Activated CD8-positive, alpha-beta memory T cell treated with anti-CD3 and anti-CD28 coated beads, Interleukin-2, amount 50 U/mL, for 1 hour (primary cell): ENCODE results near the gene SCGB3A1.

ENCODE experiments used
- DNase-seq: peaks from one replicate; pipeline ENCODE4 v3.0.0-alpha.2; 2020; ENCODE audit errors: extremely low read depth

Gene SCGB3A1

DNA sequence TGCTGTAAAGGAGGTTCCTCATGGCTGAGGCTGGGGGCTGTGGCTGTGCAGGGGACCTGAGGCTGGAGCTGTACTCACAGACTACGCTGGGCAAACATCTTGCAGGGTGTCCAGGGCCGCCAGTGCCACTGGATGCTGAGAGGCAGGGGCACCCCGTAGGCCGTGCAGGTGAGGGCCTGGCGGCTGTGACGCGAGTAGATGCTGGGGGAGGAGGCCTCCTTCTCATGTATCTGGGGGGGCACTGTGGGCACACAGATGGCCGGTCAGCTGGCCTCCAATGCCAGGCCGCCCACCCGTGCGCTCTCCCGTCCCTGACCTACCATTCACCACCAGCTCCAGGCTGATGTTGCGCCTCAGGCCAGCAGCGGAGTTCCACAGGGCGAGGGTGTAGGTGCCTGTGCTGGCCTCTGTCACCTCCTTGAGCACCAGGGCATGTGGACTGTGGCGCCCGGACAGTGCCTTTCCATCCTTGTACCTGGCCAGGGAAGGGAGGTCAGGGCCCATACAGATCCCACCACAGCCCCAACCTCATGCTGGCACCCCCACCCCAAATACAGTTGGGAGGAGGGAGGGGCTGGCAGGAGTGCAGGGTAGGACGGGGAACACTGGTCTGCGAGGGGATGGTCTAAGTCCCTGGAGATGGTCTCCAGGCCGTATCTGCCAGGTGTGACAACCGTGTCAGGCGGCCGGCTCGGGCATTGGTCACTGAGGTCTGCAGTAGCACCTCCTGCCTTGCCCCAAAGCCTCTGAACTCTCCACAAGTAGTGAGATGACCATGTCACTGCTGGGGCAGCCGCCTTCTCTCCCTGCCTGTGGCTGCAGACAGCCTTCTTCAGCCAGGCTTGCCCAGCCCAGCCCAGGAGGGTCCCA is 34.7 kb upstream of the SCGB3A1 start:
- no peak for DNase-seq

DNA sequence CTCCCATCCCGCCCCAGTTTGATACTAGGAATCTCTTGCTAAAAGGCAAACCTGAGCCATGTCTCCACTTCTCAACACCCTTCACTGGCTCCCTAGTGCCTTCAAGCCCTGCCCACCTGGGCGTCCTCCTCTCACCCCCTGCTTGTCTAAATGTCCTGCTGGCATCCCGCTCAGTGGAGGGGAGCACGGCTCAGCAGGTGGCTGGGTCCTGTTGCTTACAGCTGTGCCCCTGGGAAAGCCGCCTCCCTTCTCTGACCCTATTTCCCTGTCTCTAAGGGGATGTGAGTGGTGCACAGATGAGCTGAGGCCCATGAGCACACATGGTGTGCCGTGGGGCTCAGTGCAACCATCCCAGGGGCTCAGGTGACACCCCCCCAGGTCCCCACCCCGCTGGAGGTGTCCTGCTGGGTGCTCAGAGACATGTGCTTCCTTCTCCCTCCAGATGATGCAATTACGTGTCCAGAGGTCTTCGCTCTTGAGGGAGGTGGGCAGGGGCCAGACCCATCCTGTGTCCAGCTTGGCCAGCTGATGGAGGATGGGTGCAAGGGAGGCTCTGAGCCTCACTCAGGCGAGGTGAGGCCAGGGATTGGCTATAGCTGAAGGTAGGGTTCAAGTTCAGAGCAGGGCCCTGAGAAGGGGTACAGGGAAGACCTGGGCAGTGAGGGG is 34.0 kb upstream of the SCGB3A1 start:
- no peak for DNase-seq

DNA sequence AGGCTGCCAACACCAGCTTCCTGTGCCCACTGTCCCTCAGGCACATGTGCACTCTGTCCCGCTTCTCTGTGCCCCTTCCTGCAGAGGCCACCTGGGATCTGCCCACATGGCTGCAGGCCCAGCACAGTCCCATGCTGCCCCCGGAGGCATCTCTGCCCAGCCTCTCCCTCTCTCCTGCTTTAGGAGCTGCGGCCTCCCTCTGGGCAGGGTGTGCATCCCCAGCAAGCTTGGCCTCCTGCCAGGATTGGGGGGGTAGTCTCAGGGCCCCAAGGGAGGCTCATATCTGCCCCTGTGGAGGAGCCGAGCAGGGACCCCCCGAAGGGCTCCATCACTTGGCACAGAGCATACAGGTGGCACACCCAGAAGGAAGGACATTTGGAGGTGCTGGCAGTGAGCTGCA is 33.3 kb upstream of the SCGB3A1 start:
- no peak for DNase-seq

DNA sequence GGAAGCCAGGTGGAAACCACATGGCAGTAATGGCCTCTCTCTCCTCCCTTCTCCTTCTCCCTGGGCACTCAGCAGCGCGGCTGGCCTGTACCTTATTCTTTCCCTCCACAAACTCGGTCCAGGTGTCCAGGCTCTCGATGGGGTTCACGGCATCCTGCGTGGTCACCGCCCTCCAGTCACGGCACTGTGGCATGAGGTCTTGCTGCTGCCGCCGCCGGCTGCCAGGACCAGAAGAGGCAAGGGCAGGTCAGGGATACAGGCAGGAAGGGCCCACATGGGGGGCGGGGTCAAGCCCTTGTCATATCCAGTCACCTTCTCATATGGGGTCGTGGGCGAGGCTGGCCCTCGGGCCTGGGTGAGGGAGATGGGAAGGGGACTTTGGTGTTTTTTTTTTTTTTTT is 32.5 kb upstream of the SCGB3A1 start:
- DNase-seq = no peak

DNA sequence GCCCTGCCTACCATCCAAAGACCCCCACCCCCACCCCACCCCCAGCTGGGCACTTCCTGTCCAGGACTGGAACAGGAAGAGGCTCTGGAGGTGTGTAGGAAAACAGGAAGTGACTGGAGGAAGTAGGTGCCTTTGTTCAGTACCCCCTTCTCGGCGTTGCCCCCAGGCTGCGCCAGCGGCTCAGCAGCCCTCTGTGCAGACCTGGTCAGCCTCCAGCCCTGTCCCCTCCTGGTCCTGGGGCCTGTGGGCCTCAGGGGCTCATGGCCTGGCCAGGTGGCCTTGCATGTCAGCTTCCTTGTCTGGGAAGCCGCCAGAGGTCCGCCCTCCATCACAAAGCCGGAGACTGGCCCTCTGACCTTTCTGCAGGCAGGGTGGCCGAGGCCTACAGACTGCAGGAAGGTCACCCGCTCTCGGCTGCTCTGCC is 32.1 kb upstream of the SCGB3A1 start:
- no peak for DNase-seq

DNA sequence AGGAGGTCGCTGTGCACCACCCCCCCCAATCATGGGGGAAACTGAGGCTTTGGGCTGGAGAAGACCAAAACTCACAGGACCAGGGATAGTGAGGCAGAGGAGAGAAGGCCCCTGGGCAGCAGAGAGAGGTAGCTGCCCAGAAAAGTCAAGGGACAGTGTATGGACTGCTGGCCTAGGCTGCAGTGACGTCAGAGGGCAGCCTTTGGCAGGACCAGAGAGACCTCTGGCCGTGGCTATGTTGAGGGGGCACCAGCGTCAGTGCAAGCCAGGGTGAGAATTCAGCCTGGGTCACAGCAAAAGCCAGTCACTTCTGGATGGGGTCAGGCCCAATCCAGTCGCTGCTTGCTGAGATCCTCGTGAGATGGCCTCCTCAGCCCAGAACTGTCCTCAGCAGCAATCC is 31.6 kb upstream of the SCGB3A1 start:
- no peak for DNase-seq

DNA sequence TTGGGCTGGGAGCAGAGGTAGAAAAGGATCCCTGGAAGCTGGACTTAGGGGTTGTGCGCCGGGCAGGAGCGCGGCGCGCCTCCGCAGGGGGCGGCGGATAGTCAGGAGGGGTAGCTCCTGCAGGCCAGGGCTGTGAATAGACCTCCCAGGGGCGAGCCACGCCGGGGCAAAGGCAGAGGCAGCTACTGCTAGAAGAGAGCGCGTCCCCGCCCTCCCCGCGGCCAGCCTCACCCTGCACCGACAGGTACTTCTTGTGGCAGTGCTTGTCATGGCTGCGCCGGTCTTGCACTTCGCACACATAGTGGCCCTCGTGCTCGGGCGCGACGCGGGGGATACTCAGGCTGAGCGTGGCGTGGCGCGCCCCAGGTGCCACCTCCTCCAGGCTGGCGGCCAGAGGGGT is 30.0 kb upstream of the SCGB3A1 start:
- no peak for DNase-seq

DNA sequence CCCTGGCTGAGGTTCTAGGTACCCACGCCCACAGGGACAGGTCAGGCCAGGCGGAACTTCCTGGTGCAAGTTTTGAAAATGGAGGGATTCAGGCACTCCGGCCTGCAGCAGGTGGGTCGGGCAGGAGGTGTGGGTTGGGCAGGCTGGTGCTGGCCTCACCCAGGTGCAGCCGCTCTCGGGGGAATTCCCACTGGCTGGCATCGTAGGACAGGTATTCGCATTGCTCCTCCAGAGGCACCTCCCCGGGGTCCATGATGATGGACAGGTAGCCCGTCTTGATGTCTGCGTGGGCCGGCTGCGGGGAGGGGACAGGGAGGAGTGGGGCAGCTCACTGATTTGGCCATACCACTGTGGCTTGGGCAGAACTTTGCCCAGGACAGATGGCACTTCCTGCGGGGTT is 28.7 kb upstream of the SCGB3A1 start:
- no peak for DNase-seq

DNA sequence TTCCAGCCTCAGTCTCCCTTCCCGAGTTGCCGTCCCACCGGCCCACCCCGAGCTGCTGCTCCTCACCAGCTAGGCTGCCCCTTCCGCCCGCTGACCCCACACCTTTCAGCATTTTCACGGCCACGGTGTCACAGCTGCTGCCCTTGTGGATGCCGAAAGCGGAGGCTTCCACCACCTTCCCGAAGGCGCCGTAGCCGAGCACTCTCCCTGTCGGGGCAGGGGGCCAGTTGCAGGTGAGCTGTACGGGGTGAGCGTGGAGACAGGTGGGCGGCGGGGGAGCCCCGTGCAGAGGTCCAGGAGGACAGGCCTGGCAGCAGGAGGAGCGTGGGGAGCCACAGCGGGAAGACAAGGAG is 28.2 kb upstream of the SCGB3A1 start:
- DNase-seq = no peak

DNA sequence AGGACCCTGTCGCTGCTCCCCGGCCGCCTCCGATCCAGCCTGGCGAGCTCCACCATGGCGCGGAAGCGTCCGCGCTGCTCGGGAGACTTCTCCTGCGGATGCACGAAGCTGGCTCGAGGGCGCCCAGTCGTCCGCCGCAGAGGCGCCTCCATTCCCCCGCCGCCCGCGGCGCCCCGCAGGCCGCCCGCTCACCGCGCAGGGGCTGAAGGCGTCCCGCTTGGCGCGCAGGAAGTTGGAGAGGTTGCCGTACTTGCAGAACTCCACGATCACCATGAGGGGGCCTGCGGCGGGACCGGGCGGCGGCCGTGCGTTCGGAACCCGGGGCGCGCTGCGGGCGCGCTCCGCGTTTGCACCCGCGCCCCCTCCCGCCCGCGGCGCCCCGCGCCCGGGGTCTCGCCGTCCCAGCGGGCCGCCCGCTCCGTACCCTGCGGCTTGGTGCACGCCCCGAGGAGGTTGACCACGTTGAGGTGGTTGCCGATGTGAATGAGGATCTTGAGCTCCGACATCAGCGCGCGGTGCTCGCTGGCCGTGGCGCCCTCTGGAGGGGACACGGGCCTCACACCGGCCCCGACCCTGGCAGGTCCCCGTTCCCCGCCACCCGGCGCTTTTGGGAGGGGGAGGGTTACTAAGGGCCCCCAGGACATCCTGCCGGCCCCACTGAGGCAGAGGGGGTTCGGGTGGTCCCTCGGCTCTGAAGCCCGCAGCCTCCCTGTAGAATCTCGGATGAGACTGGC is 27.7 kb upstream of the SCGB3A1 start:
- no peak for DNase-seq

DNA sequence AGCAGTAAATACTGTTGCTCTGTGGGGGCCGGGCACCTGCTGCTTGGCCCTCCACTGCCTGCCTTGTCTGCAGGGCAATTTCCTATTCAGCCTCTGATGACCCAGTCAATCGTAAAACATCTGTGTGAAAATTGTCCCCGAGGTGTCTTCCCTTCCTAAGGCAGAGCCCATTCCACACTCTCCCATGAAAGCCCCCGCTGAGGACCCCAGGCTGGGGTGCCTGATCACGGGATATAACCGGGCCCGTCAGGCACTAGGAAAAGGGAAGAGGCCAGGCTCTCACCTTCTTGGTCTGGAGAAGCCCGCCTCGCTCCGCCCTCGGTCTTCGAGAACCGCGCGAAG is 27.2 kb upstream of the SCGB3A1 start:
- no peak for DNase-seq

DNA sequence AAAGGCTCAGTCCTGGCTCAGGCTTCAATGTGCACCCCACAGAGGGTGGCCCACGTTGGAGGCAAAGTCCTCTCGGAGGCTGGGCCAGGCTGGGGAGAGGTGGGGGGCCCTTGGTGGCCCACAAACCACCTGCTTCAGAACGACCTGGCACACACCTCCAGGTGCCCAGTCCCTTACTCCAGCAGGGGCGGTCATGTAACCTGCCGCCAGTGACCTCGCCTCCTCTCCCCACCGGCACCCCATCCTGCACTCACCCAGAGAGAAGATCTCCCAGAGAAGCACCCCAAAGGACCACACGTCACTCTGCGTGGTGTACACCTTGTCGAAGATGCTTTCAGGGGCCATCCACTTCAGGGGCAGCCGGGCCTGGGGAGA is 22.5 kb upstream of the SCGB3A1 start:
- DNase-seq = no peak

DNA sequence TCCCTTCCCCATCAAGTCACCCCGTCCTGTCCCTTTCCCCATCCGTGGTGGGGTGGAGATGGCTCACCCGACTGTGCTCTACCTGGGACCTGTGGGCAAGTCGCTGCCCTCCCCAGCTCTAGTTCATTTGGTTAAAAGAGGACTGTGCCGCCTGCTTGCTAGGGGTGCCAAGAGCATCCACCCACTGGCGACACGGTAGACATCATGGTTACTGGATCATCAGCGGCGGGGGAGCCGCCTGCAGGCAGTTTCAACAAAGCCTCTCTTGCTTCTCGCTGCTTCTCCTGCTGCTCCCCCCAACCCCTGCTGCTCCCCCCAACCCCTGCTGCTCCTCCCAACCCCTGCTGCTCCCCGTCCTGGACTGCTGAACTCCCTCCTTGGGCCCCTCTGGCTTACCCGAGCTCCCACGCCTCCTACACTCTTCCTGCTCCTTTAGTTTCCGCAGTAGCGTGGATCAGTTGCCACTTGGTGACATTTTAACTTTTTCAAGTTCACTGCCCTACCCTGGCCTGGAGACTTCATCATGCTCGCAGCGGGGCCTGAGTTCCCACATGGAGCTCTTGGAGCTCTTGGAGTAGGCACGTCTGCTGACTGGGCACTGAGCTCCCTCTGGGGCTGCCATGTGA is 22.0 kb upstream of the SCGB3A1 start:
- no peak for DNase-seq

DNA sequence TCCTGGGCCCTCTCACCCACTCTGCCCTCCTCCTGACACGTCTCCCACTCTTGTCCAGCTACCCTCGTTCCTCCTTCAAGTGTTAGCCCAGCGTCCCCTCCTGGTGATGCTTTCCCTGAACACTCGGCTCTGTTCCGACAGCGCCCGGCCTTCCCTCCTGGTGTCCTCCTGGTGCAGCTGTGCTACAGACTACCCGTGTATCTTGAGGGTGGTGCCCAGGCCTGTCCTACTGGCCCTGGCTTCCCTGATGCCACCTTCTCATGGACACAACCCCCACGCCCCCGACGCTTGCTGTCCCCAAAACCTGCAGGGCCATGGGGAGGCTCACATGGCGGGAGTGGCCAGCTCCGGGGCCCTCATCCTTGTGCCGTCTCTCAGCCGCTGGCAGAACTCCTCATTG is 21.4 kb upstream of the SCGB3A1 start:
- DNase-seq = no peak

DNA sequence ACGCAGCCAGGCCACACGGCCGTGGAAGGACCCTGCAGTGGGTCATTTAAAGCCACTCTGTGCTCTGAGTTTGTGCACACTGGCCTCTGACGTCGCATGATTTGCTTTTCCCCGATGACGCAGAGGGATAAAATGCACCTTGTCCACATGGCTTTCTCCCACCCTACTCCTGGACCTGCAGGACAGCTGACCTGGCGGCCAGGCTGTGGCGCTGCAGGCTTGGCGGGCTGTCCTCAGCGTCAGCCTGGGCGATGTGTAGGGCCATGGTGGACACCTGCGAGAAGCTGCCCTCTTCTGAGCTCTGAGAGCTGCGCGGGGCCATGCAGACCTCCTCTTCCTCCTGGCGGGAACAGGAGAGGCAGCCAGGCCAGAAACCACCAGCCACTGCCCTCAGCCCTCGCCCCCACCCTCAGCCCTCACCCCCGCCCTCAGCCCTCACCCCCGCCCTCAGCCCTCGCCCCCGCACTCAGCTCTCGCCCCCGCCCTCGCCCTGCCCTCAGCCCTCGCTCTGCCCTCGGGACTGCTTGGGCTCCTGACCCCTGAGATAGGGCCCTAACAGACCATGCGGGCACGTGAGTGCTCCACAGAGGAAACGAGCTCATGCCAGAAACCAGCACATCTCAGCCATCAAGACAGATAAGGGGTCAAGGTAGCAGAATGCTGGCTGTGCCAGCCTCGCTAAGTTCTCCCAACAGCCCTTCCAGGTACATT is 20.0 kb upstream of the SCGB3A1 start:
- no peak for DNase-seq

DNA sequence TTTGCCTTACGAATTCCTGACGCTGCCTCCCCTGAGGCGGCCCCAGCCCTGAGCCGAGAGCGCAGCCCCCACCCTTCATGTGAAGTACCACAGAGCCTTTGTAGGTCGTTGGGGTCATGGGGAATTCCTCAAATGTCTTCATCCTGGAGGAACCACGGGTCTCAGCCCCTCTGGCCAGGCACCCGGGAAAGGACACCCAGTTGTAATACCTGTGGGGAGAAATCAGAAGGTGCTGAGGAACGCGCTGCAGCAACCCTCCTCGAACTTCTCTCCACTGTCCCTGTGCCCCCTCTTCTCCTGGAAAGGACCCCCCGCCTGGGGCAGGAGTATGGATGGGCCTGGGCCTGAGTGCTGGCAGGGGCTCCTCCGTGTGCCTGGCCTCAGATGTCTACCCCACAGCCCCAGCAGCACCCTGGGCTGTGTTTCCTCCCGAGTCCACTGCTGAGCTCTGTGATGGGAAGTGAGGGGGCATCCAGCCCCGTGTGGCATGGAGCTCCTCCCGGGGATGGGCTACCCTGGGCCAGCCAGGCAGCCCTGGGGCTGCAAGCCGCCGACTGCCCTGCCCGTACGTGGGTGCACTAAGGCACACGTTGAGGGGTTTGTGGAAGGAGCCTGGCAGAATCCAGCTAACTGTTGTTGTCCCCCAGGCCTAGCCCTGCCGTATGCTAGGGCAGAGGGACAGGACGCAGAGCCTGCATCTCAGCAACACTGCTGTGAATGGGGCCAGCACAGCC is 18.7 kb upstream of the SCGB3A1 start:
- DNase-seq = no peak

DNA sequence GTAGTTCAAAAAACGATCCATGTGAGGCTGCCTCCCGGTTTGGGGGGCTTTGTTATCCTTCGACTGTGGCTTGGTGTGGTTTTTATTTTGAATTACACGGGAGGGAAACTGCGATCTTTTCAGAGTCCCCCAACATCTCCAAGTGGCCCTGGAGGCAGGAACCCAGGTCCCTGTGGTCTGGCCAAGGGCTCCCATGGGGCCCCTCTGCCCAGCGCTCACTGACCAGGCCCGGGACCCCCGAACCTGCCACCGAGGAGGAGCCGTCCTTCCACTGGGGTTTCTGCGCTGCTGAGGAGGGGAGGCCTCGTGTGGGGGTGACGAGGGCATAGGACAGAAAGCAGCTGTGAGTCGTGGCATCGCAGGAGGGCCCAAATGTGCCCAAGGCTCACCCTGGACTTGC is 18.1 kb upstream of the SCGB3A1 start:
- DNase-seq = no peak

DNA sequence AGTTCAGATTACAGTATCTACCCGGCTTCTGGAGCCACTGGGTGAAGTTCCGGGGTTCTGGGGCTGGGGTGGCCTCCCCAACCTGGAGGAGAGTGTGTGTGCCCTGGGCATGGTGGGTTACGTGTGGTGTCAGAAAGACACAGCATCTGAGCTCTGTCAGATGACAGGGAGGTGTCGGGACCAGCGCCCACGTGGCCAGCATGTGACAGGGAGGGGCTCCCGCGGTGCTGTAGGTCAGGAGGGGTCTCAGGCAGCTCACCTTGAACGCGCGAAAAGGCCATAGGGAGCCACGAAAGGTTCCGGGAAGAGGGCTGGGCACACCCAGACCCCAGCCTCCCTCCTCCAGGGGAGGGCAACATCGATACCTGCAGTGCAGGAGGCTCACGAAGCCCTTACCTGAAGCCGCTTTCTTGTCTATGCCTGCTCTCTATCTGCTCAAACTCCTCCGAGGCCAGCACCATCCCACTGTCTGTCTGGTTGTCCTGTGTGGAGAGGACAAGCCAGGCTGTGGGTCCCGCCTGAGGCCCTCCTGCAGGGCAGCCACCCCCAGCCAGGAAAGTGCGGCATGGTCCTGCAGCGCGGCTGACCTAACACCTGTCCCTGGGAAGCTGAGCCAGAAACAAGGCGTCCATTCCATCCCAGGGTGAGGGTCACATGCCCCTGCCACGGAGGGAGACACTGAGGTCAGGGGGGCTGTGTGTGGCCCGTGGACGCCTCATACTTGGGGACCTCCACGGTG is 17.4 kb upstream of the SCGB3A1 start:
- DNase-seq = no peak

DNA sequence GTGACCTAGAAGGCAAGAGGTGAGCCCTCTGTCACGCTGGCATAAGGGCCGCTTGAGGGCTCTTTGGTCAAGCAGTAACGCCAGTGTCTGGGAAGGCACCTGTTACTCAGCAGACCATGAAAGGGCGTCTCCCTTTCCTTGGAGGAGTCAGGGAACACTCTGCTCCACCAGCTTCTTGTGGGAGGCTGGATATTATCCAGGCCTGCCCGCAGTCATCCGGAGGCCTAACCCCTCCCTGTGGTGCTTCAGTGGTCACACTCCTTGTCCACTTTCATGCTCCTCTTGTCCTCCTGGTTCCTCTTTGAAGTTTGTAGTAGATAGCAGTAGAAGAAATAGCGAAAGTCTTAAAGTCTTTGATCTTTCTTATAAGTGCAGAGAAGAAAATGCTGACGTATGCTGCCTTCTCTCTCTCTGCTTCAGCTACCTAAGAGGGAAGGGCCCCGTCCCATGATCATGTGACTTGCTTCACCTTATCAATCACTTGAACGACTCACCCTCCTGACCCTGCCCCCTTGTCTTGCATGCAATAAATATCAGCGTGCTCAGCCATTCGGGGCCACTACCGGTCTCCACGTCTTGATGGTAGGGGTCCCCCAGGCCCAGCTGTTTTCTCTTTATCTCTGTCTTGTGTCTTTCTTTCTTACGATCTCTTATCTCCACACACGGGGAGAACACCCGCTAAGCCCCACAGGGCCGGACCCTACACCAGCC is 16.7 kb upstream of the SCGB3A1 start:
- no peak for DNase-seq

DNA sequence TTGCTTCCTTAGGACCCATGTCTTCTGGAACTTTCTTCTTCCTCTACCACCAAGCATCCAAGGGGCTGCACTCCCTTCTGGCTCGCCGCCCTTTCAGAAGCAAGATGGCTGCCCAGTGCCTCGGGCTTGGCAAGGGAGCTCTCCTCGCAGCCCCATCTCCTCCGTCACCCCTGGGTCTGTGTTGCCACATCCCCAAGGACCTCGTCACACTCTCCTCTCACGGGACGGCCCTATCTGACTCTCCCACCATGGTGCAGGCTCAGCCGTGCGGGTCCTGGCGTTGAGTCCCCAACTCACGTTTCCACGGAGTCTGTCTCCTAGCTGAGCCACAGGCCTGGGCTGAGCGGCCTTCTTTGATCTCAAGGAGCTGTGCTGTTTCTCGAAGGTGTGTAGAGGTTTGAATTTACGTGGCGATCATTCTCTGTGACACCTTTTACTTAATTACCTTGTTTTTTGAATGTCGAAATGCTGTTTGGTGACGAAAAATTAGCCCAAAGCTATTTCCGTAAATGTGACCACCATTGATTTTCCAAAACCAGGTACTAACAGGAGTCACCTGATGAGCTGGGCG is 15.0 kb upstream of the SCGB3A1 start:
- DNase-seq = no peak
